ENCODE measurements around the gene ELOVL4.

DNA sequence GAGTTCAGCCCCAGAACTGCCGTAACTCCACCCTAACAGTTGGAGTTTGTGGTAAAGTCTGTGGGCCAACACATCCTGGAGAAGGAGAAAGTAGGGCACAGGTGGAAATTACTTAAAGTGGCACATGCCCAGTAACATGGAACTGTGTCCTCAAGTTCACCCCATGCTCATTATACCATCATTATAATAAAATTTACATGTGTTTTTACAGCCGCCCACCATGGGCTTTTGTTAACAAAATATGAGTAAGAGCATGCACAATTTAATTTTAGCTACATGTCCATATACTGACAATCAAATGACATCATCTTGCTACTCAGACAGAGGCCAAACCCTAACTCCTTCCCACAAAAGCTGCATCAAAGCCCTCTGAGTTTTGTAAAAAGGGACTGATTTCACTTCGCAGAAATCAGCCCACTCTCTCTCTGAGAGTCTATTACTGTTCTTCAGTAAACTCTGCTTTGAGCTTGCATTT lies 17.3 kb upstream of the ELOVL4 start:
- no peak for TF ChIP-seq RARB (CRISPR knock-in tag; IDR thresholded peaks at IDR 0.05)
- TF ChIP-seq, protein P1, sequence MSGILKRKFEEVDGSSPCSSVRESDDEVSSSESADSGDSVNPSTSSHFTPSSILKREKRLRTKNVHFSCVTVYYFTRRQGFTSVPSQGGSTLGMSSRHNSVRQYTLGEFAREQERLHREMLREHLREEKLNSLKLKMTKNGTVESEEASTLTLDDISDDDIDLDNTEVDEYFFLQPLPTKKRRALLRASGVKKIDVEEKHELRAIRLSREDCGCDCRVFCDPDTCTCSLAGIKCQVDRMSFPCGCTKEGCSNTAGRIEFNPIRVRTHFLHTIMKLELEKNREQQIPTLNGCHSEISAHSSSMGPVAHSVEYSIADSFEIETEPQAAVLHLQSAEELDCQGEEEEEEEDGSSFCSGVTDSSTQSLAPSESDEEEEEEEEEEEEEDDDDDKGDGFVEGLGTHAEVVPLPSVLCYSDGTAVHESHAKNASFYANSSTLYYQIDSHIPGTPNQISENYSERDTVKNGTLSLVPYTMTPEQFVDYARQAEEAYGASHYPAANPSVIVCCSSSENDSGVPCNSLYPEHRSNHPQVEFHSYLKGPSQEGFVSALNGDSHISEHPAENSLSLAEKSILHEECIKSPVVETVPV (CRISPR knock-in tag; IDR thresholded peaks at IDR 0.05) = no peak
- no peak for TF ChIP-seq TCF4 (CRISPR knock-in tag; IDR thresholded peaks at IDR 0.05; ENCODE audit: borderline replicate concordance)
- TF ChIP-seq, protein P2, sequence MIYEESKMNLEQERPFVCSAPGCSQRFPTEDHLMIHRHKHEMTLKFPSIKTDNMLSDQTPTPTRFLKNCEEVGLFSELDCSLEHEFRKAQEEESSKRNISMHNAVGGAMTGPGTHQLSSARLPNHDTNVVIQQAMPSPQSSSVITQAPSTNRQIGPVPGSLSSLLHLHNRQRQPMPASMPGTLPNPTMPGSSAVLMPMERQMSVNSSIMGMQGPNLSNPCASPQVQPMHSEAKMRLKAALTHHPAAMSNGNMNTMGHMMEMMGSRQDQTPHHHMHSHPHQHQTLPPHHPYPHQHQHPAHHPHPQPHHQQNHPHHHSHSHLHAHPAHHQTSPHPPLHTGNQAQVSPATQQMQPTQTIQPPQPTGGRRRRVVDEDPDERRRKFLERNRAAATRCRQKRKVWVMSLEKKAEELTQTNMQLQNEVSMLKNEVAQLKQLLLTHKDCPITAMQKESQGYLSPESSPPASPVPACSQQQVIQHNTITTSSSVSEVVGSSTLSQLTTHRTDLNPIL (CRISPR knock-in tag; IDR thresholded peaks at IDR 0.05; ENCODE audit: low read depth) = no peak
- no peak for TF ChIP-seq ARNTL (CRISPR knock-in tag; IDR thresholded peaks at IDR 0.05; ENCODE audit: borderline replicate concordance, low read depth)
- TF ChIP-seq, protein P3, sequence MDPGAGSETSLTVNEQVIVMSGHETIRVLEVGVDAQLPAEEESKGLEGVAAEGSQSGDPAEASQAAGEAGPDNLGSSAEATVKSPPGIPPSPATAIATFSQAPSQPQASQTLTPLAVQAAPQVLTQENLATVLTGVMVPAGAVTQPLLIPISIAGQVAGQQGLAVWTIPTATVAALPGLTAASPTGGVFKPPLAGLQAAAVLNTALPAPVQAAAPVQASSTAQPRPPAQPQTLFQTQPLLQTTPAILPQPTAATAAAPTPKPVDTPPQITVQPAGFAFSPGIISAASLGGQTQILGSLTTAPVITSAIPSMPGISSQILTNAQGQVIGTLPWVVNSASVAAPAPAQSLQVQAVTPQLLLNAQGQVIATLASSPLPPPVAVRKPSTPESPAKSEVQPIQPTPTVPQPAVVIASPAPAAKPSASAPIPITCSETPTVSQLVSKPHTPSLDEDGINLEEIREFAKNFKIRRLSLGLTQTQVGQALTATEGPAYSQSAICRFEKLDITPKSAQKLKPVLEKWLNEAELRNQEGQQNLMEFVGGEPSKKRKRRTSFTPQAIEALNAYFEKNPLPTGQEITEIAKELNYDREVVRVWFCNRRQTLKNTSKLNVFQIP (CRISPR knock-in tag; IDR thresholded peaks at IDR 0.05; ENCODE audit: borderline replicate concordance, low read depth) = no peak
- TF ChIP-seq, protein P4, sequence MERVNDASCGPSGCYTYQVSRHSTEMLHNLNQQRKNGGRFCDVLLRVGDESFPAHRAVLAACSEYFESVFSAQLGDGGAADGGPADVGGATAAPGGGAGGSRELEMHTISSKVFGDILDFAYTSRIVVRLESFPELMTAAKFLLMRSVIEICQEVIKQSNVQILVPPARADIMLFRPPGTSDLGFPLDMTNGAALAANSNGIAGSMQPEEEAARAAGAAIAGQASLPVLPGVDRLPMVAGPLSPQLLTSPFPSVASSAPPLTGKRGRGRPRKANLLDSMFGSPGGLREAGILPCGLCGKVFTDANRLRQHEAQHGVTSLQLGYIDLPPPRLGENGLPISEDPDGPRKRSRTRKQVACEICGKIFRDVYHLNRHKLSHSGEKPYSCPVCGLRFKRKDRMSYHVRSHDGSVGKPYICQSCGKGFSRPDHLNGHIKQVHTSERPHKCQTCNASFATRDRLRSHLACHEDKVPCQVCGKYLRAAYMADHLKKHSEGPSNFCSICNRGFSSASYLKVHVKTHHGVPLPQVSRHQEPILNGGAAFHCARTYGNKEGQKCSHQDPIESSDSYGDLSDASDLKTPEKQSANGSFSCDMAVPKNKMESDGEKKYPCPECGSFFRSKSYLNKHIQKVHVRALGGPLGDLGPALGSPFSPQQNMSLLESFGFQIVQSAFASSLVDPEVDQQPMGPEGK (CRISPR knock-in tag; IDR thresholded peaks at IDR 0.05; ENCODE audit: borderline replicate concordance) = no peak
- TF ChIP-seq ZFP3 (CRISPR knock-in tag; IDR thresholded peaks at IDR 0.05) = no peak
- no peak for TF ChIP-seq ZNF565 (CRISPR knock-in tag; conservative IDR thresholded peaks at IDR 0.05; ENCODE audit: low read depth)
- TF ChIP-seq, protein P5, sequence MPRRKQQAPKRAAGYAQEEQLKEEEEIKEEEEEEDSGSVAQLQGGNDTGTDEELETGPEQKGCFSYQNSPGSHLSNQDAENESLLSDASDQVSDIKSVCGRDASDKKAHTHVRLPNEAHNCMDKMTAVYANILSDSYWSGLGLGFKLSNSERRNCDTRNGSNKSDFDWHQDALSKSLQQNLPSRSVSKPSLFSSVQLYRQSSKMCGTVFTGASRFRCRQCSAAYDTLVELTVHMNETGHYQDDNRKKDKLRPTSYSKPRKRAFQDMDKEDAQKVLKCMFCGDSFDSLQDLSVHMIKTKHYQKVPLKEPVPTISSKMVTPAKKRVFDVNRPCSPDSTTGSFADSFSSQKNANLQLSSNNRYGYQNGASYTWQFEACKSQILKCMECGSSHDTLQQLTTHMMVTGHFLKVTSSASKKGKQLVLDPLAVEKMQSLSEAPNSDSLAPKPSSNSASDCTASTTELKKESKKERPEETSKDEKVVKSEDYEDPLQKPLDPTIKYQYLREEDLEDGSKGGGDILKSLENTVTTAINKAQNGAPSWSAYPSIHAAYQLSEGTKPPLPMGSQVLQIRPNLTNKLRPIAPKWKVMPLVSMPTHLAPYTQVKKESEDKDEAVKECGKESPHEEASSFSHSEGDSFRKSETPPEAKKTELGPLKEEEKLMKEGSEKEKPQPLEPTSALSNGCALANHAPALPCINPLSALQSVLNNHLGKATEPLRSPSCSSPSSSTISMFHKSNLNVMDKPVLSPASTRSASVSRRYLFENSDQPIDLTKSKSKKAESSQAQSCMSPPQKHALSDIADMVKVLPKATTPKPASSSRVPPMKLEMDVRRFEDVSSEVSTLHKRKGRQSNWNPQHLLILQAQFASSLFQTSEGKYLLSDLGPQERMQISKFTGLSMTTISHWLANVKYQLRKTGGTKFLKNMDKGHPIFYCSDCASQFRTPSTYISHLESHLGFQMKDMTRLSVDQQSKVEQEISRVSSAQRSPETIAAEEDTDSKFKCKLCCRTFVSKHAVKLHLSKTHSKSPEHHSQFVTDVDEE (CRISPR knock-in tag; IDR thresholded peaks at IDR 0.05) = no peak
- no peak for TF ChIP-seq GLIS3 (CRISPR knock-in tag; IDR thresholded peaks at IDR 0.05)
- TF ChIP-seq OSR1 (CRISPR knock-in tag; IDR thresholded peaks at IDR 0.05) = no peak
- no peak for TF ChIP-seq CSDC2 (CRISPR knock-in tag; IDR thresholded peaks at IDR 0.05)
- TF ChIP-seq ZFP30 (CRISPR knock-in tag; IDR thresholded peaks at IDR 0.05) = no peak

Data from SK-N-SH treated with all-trans-retinoic acid at 6 μM for 48 hours (cell line).